NCI-H1930 (cell line): ENCODE results near the gene CCND1.

Experiments used
- DNase-seq, 2 experiments: peaks; one replicate each; lab custom pipeline; 2025; lab: John Stamatoyannopoulos, UW

The CCND1 gene

GRCh38 chr11:69641681-69642548 lies 959 bp downstream of the CCND1 start:
- DNase-seq: no peak

- no peak for DNase-seq
These were observed 1.6 kb downstream of the CCND1 start for GRCh38 chr11:69642549-69642912.

- DNase-seq: peak; percentile 17 to 55
These were observed 2.1 kb downstream of the CCND1 start for GRCh38 chr11:69642913-69643632.

GRCh38 chr11:69643646-69644045 lies 2.7 kb downstream of the CCND1 start:
- no peak for DNase-seq

GRCh38 chr11:69644071-69644961 lies 3.4 kb downstream of the CCND1 start:
- DNase-seq: no peak

GRCh38 chr11:69644962-69645675 lies 4.2 kb downstream of the CCND1 start:
- no peak for DNase-seq

- DNase-seq: no peak
These were observed 5.0 kb downstream of the CCND1 start for GRCh38 chr11:69645801-69646492.

- no peak for DNase-seq
These were observed 5.8 kb downstream of the CCND1 start for GRCh38 chr11:69646493-69647389.

- no peak for DNase-seq
These were observed 6.4 kb downstream of the CCND1 start for GRCh38 chr11:69647390-69647748.

GRCh38 chr11:69647761-69648497 lies 7.0 kb downstream of the CCND1 start:
- no peak for DNase-seq

- no peak for DNase-seq
These were observed 8.0 kb downstream of the CCND1 start for GRCh38 chr11:69648679-69649575.

- no peak for DNase-seq
These were observed 8.6 kb downstream of the CCND1 start for GRCh38 chr11:69649576-69649900.

GRCh38 chr11:69650081-69650831 lies 9.3 kb downstream of the CCND1 start:
- DNase-seq: no peak

- no peak for DNase-seq
These were observed 9.9 kb downstream of the CCND1 start for GRCh38 chr11:69650832-69651344.

- DNase-seq: no peak
These were observed 11.1 kb downstream of the CCND1 start for GRCh38 chr11:69651834-69652620.

- no peak for DNase-seq
These were observed 12.0 kb downstream of the CCND1 start for GRCh38 chr11:69652999-69653398.
